Neutrophil (primary cell): ENCODE data around the gene G3BP1.

Source experiments
- H3K27ac ChIP-seq: fragments of 200-600 bp; sonication (generic); 2 replicates; pipeline ENCODE4 v1.5.1; 2016; ENCODE audit warnings: mild to moderate bottlenecking, moderate library complexity
- H3K27me3 ChIP-seq: fragments of 200-600 bp; sonication (generic); 2 replicates; pipeline ENCODE4 v1.6.0; 2016; ENCODE audit warnings: mild to moderate bottlenecking
- H3K36me3 ChIP-seq: fragments of 200-600 bp; sonication (generic); 2 replicates; pipeline ENCODE4 v1.5.1; 2017
- H3K4me1 ChIP-seq, 2 experiments: fragments of 200-600 bp in 1 of 2; sonication (generic) in 1 of 2; 1 replicate in 1 of 2; 2 replicates in 1 of 2; pipeline versions ENCODE4 v1.5.1 to v1.6.1; 2013 to 2016; ENCODE audit warnings: low read depth in 1 of 2, low read length in 1 of 2, mild to moderate bottlenecking in 1 of 2, moderate library complexity in 1 of 2; ENCODE audit not compliant: control insufficient read depth in 1 of 2, insufficient read depth in 1 of 2
- H3K4me3 ChIP-seq, 2 experiments: fragments of 200-600 bp in 1 of 2; sonication (generic) in 1 of 2; 1 replicate in 1 of 2; 2 replicates in 1 of 2; pipeline ENCODE4 v1.5.1; 2013 to 2016; ENCODE audit warnings: low read depth in 1 of 2, low read length in 1 of 2, mild to moderate bottlenecking in 1 of 2, moderate library complexity in 1 of 2
- H3K9me3 ChIP-seq: fragments of 200-600 bp; sonication (generic); 2 replicates; pipeline ENCODE4 v1.5.1; 2016
- TF ChIP-seq, protein P1 (sequence below): fragments of 200-600 bp; sonication (generic); IDR thresholded peaks from 2 replicates; pipeline ENCODE4 v1.5.1; 2016; ENCODE audit warnings: antibody characterized with exemption

Gene G3BP1

GRCh38 chr5:151811593-151812321 is 40.0 kb downstream of the G3BP1 start:
- TF ChIP-seq, protein P1, sequence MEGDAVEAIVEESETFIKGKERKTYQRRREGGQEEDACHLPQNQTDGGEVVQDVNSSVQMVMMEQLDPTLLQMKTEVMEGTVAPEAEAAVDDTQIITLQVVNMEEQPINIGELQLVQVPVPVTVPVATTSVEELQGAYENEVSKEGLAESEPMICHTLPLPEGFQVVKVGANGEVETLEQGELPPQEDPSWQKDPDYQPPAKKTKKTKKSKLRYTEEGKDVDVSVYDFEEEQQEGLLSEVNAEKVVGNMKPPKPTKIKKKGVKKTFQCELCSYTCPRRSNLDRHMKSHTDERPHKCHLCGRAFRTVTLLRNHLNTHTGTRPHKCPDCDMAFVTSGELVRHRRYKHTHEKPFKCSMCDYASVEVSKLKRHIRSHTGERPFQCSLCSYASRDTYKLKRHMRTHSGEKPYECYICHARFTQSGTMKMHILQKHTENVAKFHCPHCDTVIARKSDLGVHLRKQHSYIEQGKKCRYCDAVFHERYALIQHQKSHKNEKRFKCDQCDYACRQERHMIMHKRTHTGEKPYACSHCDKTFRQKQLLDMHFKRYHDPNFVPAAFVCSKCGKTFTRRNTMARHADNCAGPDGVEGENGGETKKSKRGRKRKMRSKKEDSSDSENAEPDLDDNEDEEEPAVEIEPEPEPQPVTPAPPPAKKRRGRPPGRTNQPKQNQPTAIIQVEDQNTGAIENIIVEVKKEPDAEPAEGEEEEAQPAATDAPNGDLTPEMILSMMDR: no peak
- Histone ChIP-seq H3K4me3 (no peak overlapping the region), H3K36me3 (peaks cover 20% of the 10 kb centered on the region), H3K9me3 (no peaks in the 10 kb centered on the region), H3K27me3 (no peaks in the 10 kb centered on the region), H3K4me1 (peaks cover 0 to 6% of the 10 kb centered on the region in 2 experiments), H3K27ac (no peak overlapping the region)

GRCh38 chr5:151812757-151813309 is 41.1 kb downstream of the G3BP1 start:
- Histone ChIP-seq H3K27ac (no peak overlapping the region), H3K9me3 (no peaks in the 10 kb centered on the region), H3K27me3 (no peaks in the 10 kb centered on the region), H3K4me3 (no peak overlapping the region), H3K4me1 (peaks cover 0 to 6% of the 10 kb centered on the region in 2 experiments), H3K36me3 (peaks cover 17% of the 10 kb centered on the region)
- TF ChIP-seq, protein P1: no peak

GRCh38 chr5:151815051-151815450 is 43.3 kb downstream of the G3BP1 start:
- Histone ChIP-seq H3K9me3 (no peaks in the 10 kb centered on the region), H3K27ac (no peak overlapping the region), H3K4me1 (peaks cover 0 to 6% of the 10 kb centered on the region in 2 experiments), H3K27me3 (no peaks in the 10 kb centered on the region), H3K4me3 (no peak overlapping the region), H3K36me3 (peaks cover 9% of the 10 kb centered on the region)
- TF ChIP-seq, protein P1: no peak

GRCh38 chr5:151819830-151820229 is 48.1 kb downstream of the G3BP1 start:
- Histone ChIP-seq H3K4me1 (no peaks in the 10 kb centered on the region), H3K9me3 (no peaks in the 10 kb centered on the region), H3K27me3 (no peaks in the 10 kb centered on the region), H3K27ac (no peak overlapping the region), H3K36me3 (no peaks in the 10 kb centered on the region), H3K4me3 (no peak overlapping the region)
- TF ChIP-seq, protein P1: no peak

DNA sequence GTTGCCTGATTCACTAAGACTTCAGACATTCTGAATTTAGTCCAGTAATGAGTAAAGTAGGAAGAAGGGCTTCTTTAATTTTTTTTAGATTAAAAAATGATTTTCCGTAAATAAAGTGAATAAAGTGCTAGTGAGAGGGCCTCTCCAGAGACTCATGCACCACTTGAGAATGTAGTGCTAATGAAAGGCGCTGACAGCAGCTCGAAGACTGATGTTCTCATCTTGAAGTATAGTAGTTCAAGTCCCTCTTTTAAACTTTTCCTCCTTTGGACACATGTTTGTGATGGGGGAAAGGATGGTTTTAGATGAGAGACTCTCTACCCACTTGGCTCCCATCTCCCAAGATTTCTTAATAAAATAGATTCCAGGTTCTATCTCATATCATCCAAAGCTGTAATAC is 48.5 kb downstream of the G3BP1 start:
- H3K4me1 ChIP-seq: no peaks in the 10 kb centered on the region
- no peaks in the 10 kb centered on the region for H3K27me3 ChIP-seq
- H3K36me3 ChIP-seq: no peaks in the 10 kb centered on the region
- no peak overlapping the region for H3K4me3 ChIP-seq
- TF ChIP-seq, protein P1: no peak
- H3K9me3 ChIP-seq: no peaks in the 10 kb centered on the region
- H3K27ac ChIP-seq: no peak overlapping the region
